Left lung (tissue), 10 donors: Measurements from ENCODE around the gene SLCO3A1. TPM values are rescaled to one million over a fixed set of nuclear protein-coding genes. Genes with fewer than 3 reads are reported as not detected.

ENCODE experiments used
- ATAC-seq: fragments of 200-7000 bp; cut with Tn5 transposase; one replicate; pipeline ENCODE4 v1.9.1; 2020; ENCODE audit warnings: moderate library complexity
- DNase-seq, 4 donors: peaks; one replicate each; pipeline ENCODE4 v3.0.0-alpha.2; 2013 to 2020
- H3K27ac ChIP-seq, 2 donors: fragments of 200-600 bp; sonication (generic) in 1 of 2; one replicate each; pipeline versions ENCODE4 v1.5.0 to v1.8.0; 2020 to 2021
- H3K27me3 ChIP-seq, 2 donors: fragments of 200-600 bp; sonication (generic) in 1 of 2; one replicate each; pipeline versions ENCODE4 v1.5.0 to v1.8.0; 2020 to 2021
- H3K36me3 ChIP-seq, 2 donors: fragments of 200-600 bp; sonication (generic) in 1 of 2; one replicate each; pipeline versions ENCODE4 v1.5.0 to v1.8.0; 2020 to 2021
- H3K4me1 ChIP-seq, 2 donors: fragments of 200-600 bp; one replicate each; pipeline ENCODE4 v1.8.0; 2021
- H3K4me3 ChIP-seq, 2 donors: fragments of 200-600 bp; sonication (generic) in 1 of 2; one replicate each; pipeline versions ENCODE4 v1.5.0 to v1.8.0; 2020 to 2021; ENCODE audit warnings: mild to moderate bottlenecking in 1 of 2
- H3K9me3 ChIP-seq, 2 donors: fragments of 200-600 bp; sonication (generic) in 1 of 2; one replicate each; pipeline versions ENCODE4 v1.5.0 to v1.8.0; 2020 to 2021
- intact Hi-C, 2 donors: fragments of 100-400 bp; cut with DNase I; formaldehyde crosslinking; loops; one replicate each; pipeline versions ENCODE4 v1.11.2 to v1.14.2; 2022
- polyA plus RNA-seq, 6 donors: library from polyadenylated mRNA; unstranded; fragments of 120-200 nt; gene quantifications; one replicate each; pipeline ENCODE4 v1.2.1, GENCODE V29; 2013; ENCODE audit not compliant: insufficient read length in 6 of 6
- total RNA-seq, 2 donors: library from RNA; stranded (reverse); fragmentation: NEBNext Ultra II Directional; extraction: Animal tissue kit (Norgen Biotek cat#: 25700); gene quantifications; one replicate each; pipeline ENCODE4 v1.2.1, GENCODE V29; 2021
- TF ChIP-seq, protein P1 (sequence below), 2 donors: fragments of 200-600 bp; sonication (generic) in 1 of 2; IDR thresholded peaks; one replicate each; pipeline versions ENCODE4 v1.5.0 to v1.8.0; 2021; ENCODE audit warnings: antibody characterized with exemption in 2 of 2
- donor health status: DM: no; HTN: yes; CAD: no.
- donor health status: DM: no; HTN: no; CAD: no.

The SLCO3A1 gene
- total and polyA plus RNA-seq, 8 donors = 7.7 to 49.0 (median 11.9) TPM

DNA sequence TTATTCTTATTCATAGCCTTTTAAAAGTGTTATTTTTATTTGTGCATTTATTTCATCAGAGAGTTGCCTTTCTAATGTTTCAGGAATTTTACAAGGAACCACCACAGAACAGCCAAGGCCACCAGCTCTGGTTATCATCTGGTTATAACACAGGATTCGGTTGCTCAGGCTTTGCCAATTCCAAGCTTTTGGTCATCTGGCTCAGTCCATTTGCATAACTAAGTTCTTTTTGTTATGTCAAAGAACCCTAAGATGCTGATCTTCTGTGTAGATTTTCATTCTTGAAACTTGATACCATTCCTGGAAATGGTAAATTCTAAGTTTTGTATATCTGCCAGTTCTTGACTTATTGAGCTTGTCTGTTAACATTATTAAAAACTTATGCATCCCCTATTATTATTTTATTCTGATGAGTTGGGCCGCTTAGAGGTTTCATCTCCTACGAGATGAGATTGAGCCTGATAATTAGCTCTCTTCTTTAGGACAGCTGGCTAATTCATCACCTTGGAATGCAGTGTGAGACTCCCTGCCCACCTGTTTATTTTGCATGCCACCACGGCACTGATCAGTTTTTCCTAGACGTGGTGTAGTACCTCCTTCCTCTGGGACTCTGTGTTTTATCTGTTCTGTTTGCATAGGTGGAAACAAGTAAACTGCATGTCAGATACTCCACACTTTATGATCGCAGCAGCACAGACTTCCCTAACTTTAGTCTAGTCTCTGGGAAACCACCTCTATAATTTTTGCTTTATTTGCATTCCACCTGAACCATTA lies 264.8 kb downstream of the SLCO3A1 start:
- no peak for DNase-seq

DNA sequence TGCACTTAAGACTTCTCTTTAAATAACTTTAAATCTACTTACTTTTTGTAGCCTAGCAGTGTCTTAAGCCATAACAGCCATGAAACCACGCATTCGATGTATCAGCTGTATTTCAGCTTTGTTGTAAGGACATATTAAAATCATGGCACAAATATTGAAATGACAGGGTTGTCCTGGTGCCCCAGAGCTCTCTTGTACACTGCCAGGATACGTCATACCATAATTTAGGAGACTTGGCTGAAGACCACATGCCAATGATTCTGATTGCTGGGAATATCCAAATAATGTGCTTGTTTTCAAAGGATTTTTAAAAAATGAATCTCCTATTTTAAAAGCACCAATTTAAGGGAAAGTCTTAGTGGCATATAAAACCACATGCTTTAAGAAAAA lies 265.4 kb downstream of the SLCO3A1 start:
- H3K4me3 ChIP-seq = no peak overlapping the region
- DNase-seq = no peak
- no peak overlapping the region for H3K27ac ChIP-seq
- TF ChIP-seq, protein P1, sequence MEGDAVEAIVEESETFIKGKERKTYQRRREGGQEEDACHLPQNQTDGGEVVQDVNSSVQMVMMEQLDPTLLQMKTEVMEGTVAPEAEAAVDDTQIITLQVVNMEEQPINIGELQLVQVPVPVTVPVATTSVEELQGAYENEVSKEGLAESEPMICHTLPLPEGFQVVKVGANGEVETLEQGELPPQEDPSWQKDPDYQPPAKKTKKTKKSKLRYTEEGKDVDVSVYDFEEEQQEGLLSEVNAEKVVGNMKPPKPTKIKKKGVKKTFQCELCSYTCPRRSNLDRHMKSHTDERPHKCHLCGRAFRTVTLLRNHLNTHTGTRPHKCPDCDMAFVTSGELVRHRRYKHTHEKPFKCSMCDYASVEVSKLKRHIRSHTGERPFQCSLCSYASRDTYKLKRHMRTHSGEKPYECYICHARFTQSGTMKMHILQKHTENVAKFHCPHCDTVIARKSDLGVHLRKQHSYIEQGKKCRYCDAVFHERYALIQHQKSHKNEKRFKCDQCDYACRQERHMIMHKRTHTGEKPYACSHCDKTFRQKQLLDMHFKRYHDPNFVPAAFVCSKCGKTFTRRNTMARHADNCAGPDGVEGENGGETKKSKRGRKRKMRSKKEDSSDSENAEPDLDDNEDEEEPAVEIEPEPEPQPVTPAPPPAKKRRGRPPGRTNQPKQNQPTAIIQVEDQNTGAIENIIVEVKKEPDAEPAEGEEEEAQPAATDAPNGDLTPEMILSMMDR (IDR thresholded peaks at IDR 0.05) = no peak
- intact Hi-C loops = no loop called here
- no peak for ATAC-seq
- H3K36me3 ChIP-seq = peaks cover 0 to 37% of the 10 kb centered on the region in 2 donors
- no peaks in the 10 kb centered on the region for H3K27me3 ChIP-seq
- no peaks in the 10 kb centered on the region for H3K9me3 ChIP-seq
- no peaks in the 10 kb centered on the region for H3K4me1 ChIP-seq

More for the DNA sequence above, 264.8 kb downstream of the SLCO3A1 start:
- Histone ChIP-seq H3K9me3 (no peaks in the 10 kb centered on the region), H3K27me3 (no peaks in the 10 kb centered on the region), H3K4me3 (no peak overlapping the region), H3K27ac (no peak overlapping the region), H3K4me1 (no peaks in the 10 kb centered on the region), H3K36me3 (peaks cover 0 to 39% of the 10 kb centered on the region in 2 donors)
- TF ChIP-seq, protein P1 (IDR thresholded peaks at IDR 0.05) = no peak
- intact Hi-C loops = no loop called here
- no peak for ATAC-seq

DNA sequence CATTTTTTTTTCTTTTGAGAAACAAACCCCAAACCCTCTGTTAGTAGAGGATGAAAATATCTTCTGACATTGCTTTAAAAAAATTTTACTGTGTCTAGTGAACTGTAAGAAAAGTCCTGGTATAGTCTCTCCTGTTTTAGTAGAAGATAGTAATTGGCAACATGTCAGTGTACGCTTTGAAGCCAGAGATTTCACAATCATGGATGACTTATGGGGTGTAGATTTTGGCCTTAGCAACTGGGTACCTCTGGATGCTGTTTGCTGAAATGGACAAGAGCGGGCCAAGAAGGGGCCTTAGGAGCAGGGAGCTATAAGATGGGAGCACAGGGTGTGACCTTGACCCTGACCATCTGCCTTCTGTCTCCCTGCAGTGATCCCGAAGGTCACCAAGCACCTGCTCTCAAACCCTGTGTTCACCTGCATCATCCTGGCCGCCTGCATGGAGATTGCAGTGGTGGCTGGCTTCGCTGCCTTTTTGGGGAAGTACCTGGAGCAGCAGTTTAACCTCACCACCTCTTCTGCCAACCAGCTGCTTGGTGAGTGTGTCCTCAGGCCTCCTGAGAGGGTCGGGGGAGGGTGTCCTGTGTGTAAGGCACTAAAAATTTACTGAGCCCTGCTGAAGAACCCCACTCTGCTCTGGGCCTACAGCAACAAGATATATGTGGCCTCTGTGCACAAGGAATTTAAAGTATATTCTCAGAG lies 266.7 kb downstream of the SLCO3A1 start:
- Histone ChIP-seq H3K4me3 (no peak overlapping the region), H3K4me1 (no peaks in the 10 kb centered on the region), H3K27ac (no peak overlapping the region), H3K36me3 (peaks cover 0 to 37% of the 10 kb centered on the region in 2 donors), H3K27me3 (no peaks in the 10 kb centered on the region), H3K9me3 (no peaks in the 10 kb centered on the region)
- ATAC-seq = peak; percentile 12
- TF ChIP-seq, protein P1 (IDR thresholded peaks at IDR 0.05) = no peak
- intact Hi-C loops = no loop called here
- DNase-seq = no peak

DNA sequence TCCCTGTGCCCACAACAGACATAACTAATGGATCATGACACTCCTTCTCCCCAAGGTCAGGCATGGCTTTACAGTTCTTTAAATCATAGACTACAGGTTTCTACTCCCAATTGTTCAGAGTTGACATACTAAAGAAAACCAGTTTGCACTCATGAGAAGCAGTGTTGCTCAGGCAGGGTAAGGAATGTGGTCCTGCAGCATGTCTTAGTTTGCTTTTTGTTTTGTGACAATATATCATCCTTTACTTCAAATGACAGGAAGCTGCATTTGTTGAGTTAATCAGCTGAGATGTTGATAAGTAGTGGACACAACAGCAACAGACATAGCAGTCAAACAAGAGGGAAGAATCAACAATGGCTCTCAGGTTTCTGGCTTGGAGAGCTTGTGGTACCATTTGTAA lies 267.5 kb downstream of the SLCO3A1 start:
- H3K36me3 ChIP-seq = peaks cover 0 to 44% of the 10 kb centered on the region in 2 donors

DNA sequence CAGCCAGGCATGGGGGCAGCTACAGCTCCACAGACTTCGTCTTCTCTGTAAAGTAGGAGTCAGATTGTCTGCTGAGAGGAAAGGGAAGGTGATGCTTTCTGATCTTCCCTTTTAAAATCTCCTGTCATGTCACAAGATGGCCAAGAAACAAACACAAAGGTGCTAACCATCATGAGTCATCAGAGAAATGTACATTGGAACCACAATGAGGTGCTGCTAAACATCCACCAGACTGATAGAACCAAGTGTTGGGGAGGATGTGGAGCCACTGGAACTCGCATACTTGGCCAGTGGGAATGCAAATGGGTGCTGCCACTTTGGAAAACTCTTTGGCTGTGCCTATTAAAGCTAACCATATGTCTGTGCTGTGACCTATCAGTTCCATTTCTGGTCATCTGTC lies 268.8 kb downstream of the SLCO3A1 start:
- H3K36me3 ChIP-seq = peaks cover 0 to 56% of the 10 kb centered on the region in 2 donors
- ATAC-seq = no peak

More for the DNA sequence above, 267.5 kb downstream of the SLCO3A1 start:
- intact Hi-C loops = no loop called here
- no peak for DNase-seq
- Histone ChIP-seq H3K27me3 (no peaks in the 10 kb centered on the region), H3K4me1 (no peaks in the 10 kb centered on the region), H3K9me3 (no peaks in the 10 kb centered on the region), H3K27ac (no peak overlapping the region), H3K4me3 (no peak overlapping the region)
- no peak for ATAC-seq
- TF ChIP-seq, protein P1 (IDR thresholded peaks at IDR 0.05) = no peak

More for the DNA sequence above, 268.8 kb downstream of the SLCO3A1 start:
- Histone ChIP-seq H3K4me1 (no peaks in the 10 kb centered on the region), H3K4me3 (no peak overlapping the region), H3K9me3 (no peaks in the 10 kb centered on the region), H3K27me3 (no peaks in the 10 kb centered on the region), H3K27ac (no peak overlapping the region)
- intact Hi-C loops = no loop called here
- DNase-seq = no peak
- TF ChIP-seq, protein P1 (IDR thresholded peaks at IDR 0.05) = no peak
